Neural cell (in vitro differentiated cells): ENCODE results near the gene POLR3E.

Experiments
- CTCF ChIP-seq: fragments of 450-650 bp; IDR thresholded peaks from 2 replicates; pipeline ENCODE4 v1.5.1; 2014; ENCODE audit warnings: antibody characterized with exemption, mild to moderate bottlenecking, moderate library complexity; ENCODE audit not compliant: poor library complexity, severe bottlenecking
- EZH2 ChIP-seq: fragments of 200-600, 300-800 bp; shearing (Covaris generic), sonication (generic); IDR thresholded peaks from 2 replicates; pipeline ENCODE4 v1.6.1; 2014; ENCODE audit warnings: antibody characterized with exemption, low read length, borderline replicate concordance, mild to moderate bottlenecking; ENCODE audit not compliant: insufficient read depth, poor library complexity, severe bottlenecking
- RAD21 ChIP-seq: fragments of 450-650 bp; conservative IDR thresholded peaks from 2 replicates; pipeline ENCODE4 v1.6.1; 2014; ENCODE audit warnings: antibody characterized with exemption, mild to moderate bottlenecking, moderate library complexity

GRCh38 chr16:22321340-22322001, 24.3 kb downstream of the POLR3E start:
- TF ChIP-seq CTCF (peak; percentile 96), EZH2 (no peak), RAD21 (peak; percentile 92)
